SK-N-SH treated with all-trans-retinoic acid at 6 μM for 48 hours (cell line): ENCODE results near the gene PDLIM7.

Experiments used
- ATAC-seq: fragments of 200-7000 bp; cut with Tn5 transposase; 3 replicates; pipeline ENCODE4 v1.9.1; 2020; ENCODE audit warnings: mild to moderate bottlenecking, moderate library complexity
- ARNTL ChIP-seq: fragments of 450-650 bp; formaldehyde crosslinking; IDR thresholded peaks from 2 replicates; pipeline ENCODE4 v1.5.0; 2020; ENCODE audit warnings: low read depth, mild to moderate bottlenecking, moderate library complexity, borderline replicate concordance
- BACH2 ChIP-seq: fragments of 250-450 bp; sonication (Bioruptor Pico); IDR thresholded peaks from 2 replicates; pipeline ENCODE4 v1.9.0; 2021; ENCODE audit warnings: mild to moderate bottlenecking, borderline replicate concordance
- CREB5 ChIP-seq: fragments of 250-450 bp; sonication (Bioruptor Pico); IDR thresholded peaks from 2 replicates; pipeline ENCODE4 v1.5.1; 2020; ENCODE audit warnings: low read depth, mild to moderate bottlenecking, moderate library complexity
- ISL1 ChIP-seq: fragments of 250-450 bp; sonication (Bioruptor Pico); IDR thresholded peaks from 2 replicates; pipeline ENCODE4 v2.1.2; 2022; ENCODE audit warnings: mild to moderate bottlenecking, moderate library complexity
- PATZ1 ChIP-seq: fragments of 250-450 bp; sonication (Bioruptor Pico); IDR thresholded peaks from 2 replicates; pipeline ENCODE4 v1.8.0; 2020; ENCODE audit warnings: mild to moderate bottlenecking, moderate library complexity, borderline replicate concordance
- POU6F1 ChIP-seq: fragments of 250-450 bp; sonication (Bioruptor Pico); IDR thresholded peaks from 2 replicates; pipeline ENCODE4 v1.8.0; 2021; ENCODE audit warnings: low read depth, mild to moderate bottlenecking, moderate library complexity, borderline replicate concordance
- RARB ChIP-seq: fragments of 250-450 bp; sonication (Bioruptor Pico); IDR thresholded peaks from 2 replicates; pipeline ENCODE4 v1.8.0; 2021; ENCODE audit warnings: mild to moderate bottlenecking, moderate library complexity
- TCF4 ChIP-seq: fragments of 250-450 bp; sonication (Bioruptor Pico); IDR thresholded peaks from 2 replicates; pipeline ENCODE4 v1.8.0; 2021; ENCODE audit warnings: mild to moderate bottlenecking, moderate library complexity, borderline replicate concordance
- TOX ChIP-seq: fragments of 250-450 bp; sonication (Bioruptor Pico); IDR thresholded peaks from 2 replicates; pipeline ENCODE4 v1.8.0; 2021; ENCODE audit warnings: mild to moderate bottlenecking, moderate library complexity, borderline replicate concordance
- ZC3H10 ChIP-seq: fragments of 250-450 bp; sonication (Bioruptor Pico); IDR thresholded peaks from 2 replicates; pipeline ENCODE4 v1.5.1; 2021; ENCODE audit warnings: mild to moderate bottlenecking, moderate library complexity
- ZFP3 ChIP-seq: fragments of 250-450 bp; sonication (Bioruptor Pico); IDR thresholded peaks from 2 replicates; pipeline ENCODE4 v1.5.0; 2020; ENCODE audit warnings: mild to moderate bottlenecking, moderate library complexity
- ZFP30 ChIP-seq: fragments of 450-650 bp; formaldehyde crosslinking; IDR thresholded peaks from 2 replicates; pipeline ENCODE4 v1.5.0; 2022; ENCODE audit warnings: mild to moderate bottlenecking, moderate library complexity
- ZNF565 ChIP-seq: fragments of 450-650 bp; formaldehyde crosslinking; conservative IDR thresholded peaks from 2 replicates; pipeline ENCODE4 v1.5.0; 2020; ENCODE audit warnings: low read depth, mild to moderate bottlenecking, moderate library complexity
- ZNF70 ChIP-seq: fragments of 450-650 bp; formaldehyde crosslinking; IDR thresholded peaks from 2 replicates; pipeline ENCODE4 v1.5.0; 2020; ENCODE audit warnings: mild to moderate bottlenecking, moderate library complexity
- ZNF8 ChIP-seq: fragments of 450-650 bp; formaldehyde crosslinking; IDR thresholded peaks from 2 replicates; pipeline ENCODE4 v1.5.0; 2020; ENCODE audit warnings: mild to moderate bottlenecking, moderate library complexity
- TF ChIP-seq, protein P1 (sequence below): fragments of 250-450 bp; sonication (Bioruptor Pico); IDR thresholded peaks from 2 replicates; pipeline ENCODE4 v1.5.1; 2021; ENCODE audit warnings: mild to moderate bottlenecking, moderate library complexity
- TF ChIP-seq, protein P2 (sequence below): fragments of 250-450 bp; sonication (Bioruptor Pico); IDR thresholded peaks from 2 replicates; pipeline ENCODE4 v1.5.0; 2020; ENCODE audit warnings: mild to moderate bottlenecking, moderate library complexity

The PDLIM7 gene

GRCh38 chr5:177493795-177494345 is 3.5 kb downstream of the PDLIM7 start:
- no peak for ATAC-seq
- TF ChIP-seq CREB5 (CRISPR knock-in tag) (no peak), TOX (no peak), BACH2 (CRISPR knock-in tag) (no peak), PATZ1 (no peak), ZNF70 (CRISPR knock-in tag) (no peak)
- TF ChIP-seq, protein P1, sequence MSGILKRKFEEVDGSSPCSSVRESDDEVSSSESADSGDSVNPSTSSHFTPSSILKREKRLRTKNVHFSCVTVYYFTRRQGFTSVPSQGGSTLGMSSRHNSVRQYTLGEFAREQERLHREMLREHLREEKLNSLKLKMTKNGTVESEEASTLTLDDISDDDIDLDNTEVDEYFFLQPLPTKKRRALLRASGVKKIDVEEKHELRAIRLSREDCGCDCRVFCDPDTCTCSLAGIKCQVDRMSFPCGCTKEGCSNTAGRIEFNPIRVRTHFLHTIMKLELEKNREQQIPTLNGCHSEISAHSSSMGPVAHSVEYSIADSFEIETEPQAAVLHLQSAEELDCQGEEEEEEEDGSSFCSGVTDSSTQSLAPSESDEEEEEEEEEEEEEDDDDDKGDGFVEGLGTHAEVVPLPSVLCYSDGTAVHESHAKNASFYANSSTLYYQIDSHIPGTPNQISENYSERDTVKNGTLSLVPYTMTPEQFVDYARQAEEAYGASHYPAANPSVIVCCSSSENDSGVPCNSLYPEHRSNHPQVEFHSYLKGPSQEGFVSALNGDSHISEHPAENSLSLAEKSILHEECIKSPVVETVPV (CRISPR knock-in tag), result no peak

DNA sequence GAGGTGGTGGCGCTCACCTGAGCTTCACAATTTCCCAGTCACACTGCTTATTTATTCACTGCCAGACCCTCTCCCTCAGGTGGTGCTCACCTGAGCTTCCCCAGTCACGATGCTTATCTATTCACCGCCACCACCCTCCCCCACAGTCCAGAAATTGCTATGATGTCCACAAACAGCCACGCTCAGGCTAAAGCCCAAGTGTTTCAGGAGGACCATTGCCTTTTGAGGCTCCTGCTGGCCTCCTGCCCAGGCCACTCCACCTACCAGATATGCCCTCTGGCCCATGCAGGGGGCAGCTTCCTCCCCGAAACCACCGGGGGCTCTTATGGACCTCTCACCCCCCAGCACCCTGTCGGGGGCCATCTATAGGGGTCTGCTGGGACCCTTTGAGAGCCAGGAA is 4.6 kb downstream of the PDLIM7 start:
- no peak for ATAC-seq

More for the DNA sequence above, 4.6 kb downstream of the PDLIM7 start:
- TF ChIP-seq ARNTL (CRISPR knock-in tag), result no peak
- no peak for TF ChIP-seq RARB (CRISPR knock-in tag)
- no peak for TF ChIP-seq BACH2 (CRISPR knock-in tag)
- TF ChIP-seq ISL1 (CRISPR knock-in tag), result no peak
- TF ChIP-seq ZFP3 (CRISPR knock-in tag), result no peak
- TF ChIP-seq ZNF565 (CRISPR knock-in tag), result no peak
- no peak for TF ChIP-seq TCF4 (CRISPR knock-in tag)
- no peak for TF ChIP-seq TOX
- TF ChIP-seq ZNF8 (CRISPR knock-in tag), result no peak
- TF ChIP-seq ZC3H10 (CRISPR knock-in tag), result no peak
- TF ChIP-seq POU6F1, result no peak
- TF ChIP-seq, protein P2, sequence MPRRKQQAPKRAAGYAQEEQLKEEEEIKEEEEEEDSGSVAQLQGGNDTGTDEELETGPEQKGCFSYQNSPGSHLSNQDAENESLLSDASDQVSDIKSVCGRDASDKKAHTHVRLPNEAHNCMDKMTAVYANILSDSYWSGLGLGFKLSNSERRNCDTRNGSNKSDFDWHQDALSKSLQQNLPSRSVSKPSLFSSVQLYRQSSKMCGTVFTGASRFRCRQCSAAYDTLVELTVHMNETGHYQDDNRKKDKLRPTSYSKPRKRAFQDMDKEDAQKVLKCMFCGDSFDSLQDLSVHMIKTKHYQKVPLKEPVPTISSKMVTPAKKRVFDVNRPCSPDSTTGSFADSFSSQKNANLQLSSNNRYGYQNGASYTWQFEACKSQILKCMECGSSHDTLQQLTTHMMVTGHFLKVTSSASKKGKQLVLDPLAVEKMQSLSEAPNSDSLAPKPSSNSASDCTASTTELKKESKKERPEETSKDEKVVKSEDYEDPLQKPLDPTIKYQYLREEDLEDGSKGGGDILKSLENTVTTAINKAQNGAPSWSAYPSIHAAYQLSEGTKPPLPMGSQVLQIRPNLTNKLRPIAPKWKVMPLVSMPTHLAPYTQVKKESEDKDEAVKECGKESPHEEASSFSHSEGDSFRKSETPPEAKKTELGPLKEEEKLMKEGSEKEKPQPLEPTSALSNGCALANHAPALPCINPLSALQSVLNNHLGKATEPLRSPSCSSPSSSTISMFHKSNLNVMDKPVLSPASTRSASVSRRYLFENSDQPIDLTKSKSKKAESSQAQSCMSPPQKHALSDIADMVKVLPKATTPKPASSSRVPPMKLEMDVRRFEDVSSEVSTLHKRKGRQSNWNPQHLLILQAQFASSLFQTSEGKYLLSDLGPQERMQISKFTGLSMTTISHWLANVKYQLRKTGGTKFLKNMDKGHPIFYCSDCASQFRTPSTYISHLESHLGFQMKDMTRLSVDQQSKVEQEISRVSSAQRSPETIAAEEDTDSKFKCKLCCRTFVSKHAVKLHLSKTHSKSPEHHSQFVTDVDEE (CRISPR knock-in tag), result no peak
- TF ChIP-seq CREB5 (CRISPR knock-in tag), result no peak
- TF ChIP-seq, protein P1 (CRISPR knock-in tag), result no peak
- no peak for TF ChIP-seq ZFP30
- TF ChIP-seq, all 23 proteins: peak for 0
